ENCODE results near the gene TSPAN17.

GRCh38 chr5:176704355-176704754 lies 57.1 kb downstream of the TSPAN17 start:
- TF ChIP-seq POLR2A (IDR thresholded peaks at IDR 0.05) (no peak), CTCF (IDR thresholded peaks at IDR 0.05) (no peak), POLR2AphosphoS5 (IDR thresholded peaks at IDR 0.05; ENCODE audit: insufficient read depth in 1 of 2, low read depth in 1 of 2) (no peak)

Data from vagina (tissue), 2 donors.